KOPT-K1 (cell line): ENCODE data around the gene LCE2A.
"Not testable (repeated sequence)": the region's sequence is repeated elsewhere in the genome, so short reads cannot be mapped to it uniquely, and the experiment has no call there.

Experiments used
- H3K27ac ChIP-seq: fragments of 200-600 bp; sonication (generic); 2 replicates; pipeline ENCODE4 v1.5.1; 2016; ENCODE audit warnings: antibody characterized with exemption, mild to moderate bottlenecking, low read depth, low read length; ENCODE audit not compliant: poor library complexity, severe bottlenecking
- H3K36me3 ChIP-seq: fragments of 200-600 bp; sonication (generic); 2 replicates; pipeline ENCODE4 v1.5.1; 2017; ENCODE audit warnings: antibody characterized with exemption, mild to moderate bottlenecking, low read length, moderate library complexity; ENCODE audit not compliant: insufficient read depth
- H3K9me3 ChIP-seq: fragments of 200-600 bp; sonication (generic); 2 replicates; pipeline ENCODE4 v1.5.1; 2017; ENCODE audit warnings: antibody characterized with exemption, low read length, mild to moderate bottlenecking; ENCODE audit not compliant: insufficient read depth, poor library complexity, severe bottlenecking

Gene LCE2A, protein sequence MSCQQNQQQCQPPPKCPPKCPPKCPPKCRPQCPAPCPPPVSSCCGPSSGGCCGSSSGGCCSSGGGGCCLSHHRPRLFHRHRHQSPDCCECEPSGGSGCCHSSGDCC

GRCh38 chr1:152697701-152698600 lies at the start of gene LCE2A:
Gene LCE2A (plus strand): TSS chr1:152698345. CDS start chr1:152698902, 557 bp downstream.
- H3K27ac ChIP-seq: no peak within 1 kb of the TSS
- no peaks in the 10 kb centered on the region for H3K36me3 ChIP-seq
- H3K9me3 ChIP-seq: no peaks in the 10 kb centered on the region

GRCh38 chr1:152654110-152654509 lies 44.0 kb upstream of the LCE2A start:
- Histone ChIP-seq H3K27ac (no peak overlapping the region), H3K9me3 (no peaks in the 10 kb centered on the region), H3K36me3 (no peaks in the 10 kb centered on the region)

DNA sequence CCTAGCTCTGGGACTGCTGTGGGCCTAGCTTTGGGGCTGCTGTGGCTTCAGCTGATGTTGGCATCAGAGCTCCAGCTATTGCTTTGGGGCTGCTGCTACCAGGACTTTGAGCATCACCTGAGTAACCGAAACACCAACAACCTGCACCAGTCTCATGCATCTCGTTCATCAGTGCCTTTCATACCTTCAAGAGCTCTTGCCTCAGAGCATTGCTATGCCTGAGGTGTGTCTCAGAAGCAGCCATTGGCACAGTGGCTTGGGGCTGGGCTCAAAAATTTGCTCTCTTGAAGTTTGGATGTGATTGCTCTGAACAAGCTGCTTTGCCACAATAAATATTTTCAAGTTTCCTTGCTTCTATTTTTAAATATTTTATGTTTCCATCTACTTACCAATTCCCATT lies 41.7 kb upstream of the LCE2A start:
- Histone ChIP-seq H3K27ac (no peak overlapping the region), H3K9me3 (no peaks in the 10 kb centered on the region), H3K36me3 (no peaks in the 10 kb centered on the region)

DNA sequence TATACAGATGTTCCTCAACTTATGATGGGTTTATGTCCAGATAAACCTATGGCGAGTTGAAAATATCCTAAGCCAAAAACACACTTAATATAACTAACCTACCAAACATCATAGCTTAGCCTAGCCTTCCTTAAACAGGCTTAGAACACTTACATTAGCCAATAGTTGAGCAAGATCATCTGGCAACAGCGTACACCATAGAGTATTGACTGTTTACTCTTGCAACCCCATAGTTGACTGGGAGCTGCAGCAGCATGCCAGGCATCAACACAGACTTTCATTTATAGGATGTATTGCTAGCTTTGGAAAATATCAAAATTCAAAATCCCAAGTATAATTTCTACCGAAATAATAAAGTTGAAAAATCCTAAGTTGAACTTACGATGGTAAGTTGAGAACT lies 40.5 kb upstream of the LCE2A start:
- no peaks in the 10 kb centered on the region for H3K9me3 ChIP-seq
- no peaks in the 10 kb centered on the region for H3K36me3 ChIP-seq
- H3K27ac ChIP-seq: no peak overlapping the region

DNA sequence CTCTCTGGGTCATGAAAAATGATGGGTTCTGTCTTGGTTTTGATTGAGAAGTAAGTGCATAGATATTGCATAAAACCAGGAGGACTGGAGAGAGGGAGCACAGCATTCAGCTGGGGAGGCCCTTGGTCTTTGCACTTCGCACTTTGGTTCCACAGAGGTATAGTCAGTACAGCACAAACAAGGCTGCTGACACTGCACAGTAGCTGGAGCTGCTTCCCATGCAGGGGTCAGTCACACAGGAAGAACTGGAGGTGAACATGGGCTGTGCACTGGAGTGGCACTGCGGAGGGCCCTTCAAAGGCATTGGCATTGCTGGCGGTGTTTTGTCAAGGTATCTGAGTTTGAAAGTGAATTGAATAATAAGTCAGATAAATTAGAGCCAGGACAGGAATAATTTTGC lies 39.5 kb upstream of the LCE2A start:
- Histone ChIP-seq H3K27ac (no peak overlapping the region), H3K36me3 (no peaks in the 10 kb centered on the region), H3K9me3 (no peaks in the 10 kb centered on the region)

- Histone ChIP-seq H3K27ac (no peak within 1 kb of the TSS), H3K9me3 (no peaks in the 10 kb centered on the region), H3K36me3 (no peaks in the 10 kb centered on the region)
Measured at GRCh38 chr1:152663098-152663497, 35.0 kb upstream of the LCE2A start, which contains the start of gene LCE2D. Gene LCE2D (plus strand): TSS chr1:152663380. CDS start chr1:152664106, 726 bp downstream.

DNA sequence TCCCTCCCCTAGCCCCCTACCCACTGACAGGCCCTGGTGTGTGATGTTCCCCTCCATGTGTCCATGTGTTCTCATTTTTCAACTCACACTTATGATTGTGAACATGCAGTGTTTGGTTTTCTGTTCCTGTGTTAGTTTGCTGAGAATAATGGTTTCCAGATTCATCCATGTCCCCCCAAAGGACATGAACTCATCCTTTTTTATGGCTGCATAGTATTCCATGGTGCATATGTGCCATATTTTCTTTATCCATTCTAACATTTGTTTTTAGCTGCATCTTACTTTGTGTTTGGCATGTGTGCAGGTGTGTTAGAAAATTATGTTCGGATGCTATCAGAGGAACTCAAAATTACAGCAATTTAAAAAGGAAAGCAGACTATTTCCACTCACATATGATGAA lies 32.0 kb upstream of the LCE2A start:
- H3K9me3 ChIP-seq, H3K36me3 ChIP-seq, H3K27ac ChIP-seq: not testable (repeated sequence)

DNA sequence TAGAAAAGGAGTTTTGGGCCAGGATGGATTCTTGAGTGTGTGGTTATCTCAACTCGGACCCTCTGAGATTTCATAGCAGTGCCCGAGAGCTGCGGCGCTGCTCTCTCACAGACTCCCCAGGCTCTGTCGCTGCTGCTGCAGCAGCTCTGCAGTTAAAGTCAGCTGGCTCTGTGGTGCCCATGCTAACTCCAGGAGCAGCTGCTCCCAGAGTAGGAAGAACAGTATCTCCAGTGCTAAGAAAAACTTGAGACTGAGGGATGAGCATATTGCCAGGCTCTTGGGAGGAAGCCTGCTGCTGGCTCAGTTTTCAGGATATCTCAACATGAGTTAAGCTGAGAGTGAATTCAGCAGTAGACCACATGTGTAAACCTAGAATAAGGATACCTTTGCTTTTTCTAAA lies 30.5 kb upstream of the LCE2A start:
- Histone ChIP-seq H3K9me3 (no peaks in the 10 kb centered on the region), H3K27ac (no peak overlapping the region), H3K36me3 (no peaks in the 10 kb centered on the region)

GRCh38 chr1:152673016-152673415 lies 25.1 kb upstream of the LCE2A start:
- no peaks in the 10 kb centered on the region for H3K9me3 ChIP-seq
- H3K27ac ChIP-seq: no peak overlapping the region
- no peaks in the 10 kb centered on the region for H3K36me3 ChIP-seq

DNA sequence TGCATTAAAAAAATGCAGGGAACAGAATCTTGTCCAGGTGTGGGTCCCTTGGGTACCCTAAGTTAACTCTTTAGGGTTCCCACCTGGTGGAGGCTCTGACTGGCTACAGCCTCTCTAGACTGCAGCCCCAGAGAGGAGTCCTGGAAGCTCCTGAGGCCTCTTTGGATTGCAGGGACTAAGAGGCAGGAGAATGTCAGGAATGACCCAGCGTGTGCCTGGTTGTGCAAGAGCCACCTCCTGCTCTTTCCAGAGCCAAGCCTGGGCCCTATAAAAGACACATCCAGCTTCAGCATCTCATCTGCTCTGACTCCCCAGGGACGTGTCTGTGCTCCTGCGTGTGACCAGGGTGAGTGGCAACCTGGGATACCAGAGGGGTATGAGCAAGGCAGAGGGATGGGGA lies 23.2 kb upstream of the LCE2A start, which contains the start of gene LCE2C:
Gene LCE2C (plus strand): TSS at position 297 of the 400 bp plus-strand sequence. CDS start 737 bp downstream, outside the sequence.
- not testable (repeated sequence) for H3K9me3 ChIP-seq, H3K27ac ChIP-seq, H3K36me3 ChIP-seq

DNA sequence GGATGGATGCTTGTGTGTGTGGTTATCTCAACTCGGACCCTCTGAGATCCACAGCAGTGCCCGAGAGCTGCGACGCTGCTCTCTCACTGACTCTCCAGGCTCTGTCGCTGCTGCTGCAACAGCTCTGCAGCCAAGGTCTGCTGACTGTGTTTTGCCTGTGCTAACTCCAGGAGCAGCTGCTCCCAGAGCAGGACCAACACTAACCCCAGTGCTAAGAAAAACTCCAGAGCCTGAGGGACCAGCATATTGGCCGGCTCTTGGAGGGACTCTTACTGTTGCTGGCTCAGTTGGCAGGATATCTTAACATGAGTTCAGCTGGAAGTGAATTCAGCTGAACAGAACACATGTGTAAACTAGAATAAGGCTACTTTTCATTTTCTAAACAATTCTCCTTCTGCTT lies 18.7 kb upstream of the LCE2A start:
- no peaks in the 10 kb centered on the region for H3K9me3 ChIP-seq
- H3K27ac ChIP-seq: no peak overlapping the region
- H3K36me3 ChIP-seq: no peaks in the 10 kb centered on the region

DNA sequence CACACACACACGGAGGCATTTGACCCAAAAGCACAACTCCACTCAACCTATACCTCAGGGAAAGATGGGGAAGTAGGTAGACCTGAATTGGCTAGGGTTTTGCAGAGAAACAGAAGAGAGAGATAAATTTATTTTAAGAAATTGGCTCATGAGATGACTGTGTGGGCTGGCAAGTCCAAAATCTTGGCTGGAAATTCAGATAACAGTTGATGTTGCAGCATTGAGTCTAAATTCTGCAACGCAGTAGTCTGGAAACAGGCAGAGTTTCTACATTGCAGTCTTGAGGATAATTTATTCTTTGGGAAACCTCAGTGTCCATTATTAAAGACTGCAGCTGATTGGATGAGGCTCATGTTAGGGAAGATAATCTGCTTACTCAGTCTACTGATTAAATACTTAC lies 16.5 kb upstream of the LCE2A start:
- Histone ChIP-seq H3K9me3 (no peaks in the 10 kb centered on the region), H3K36me3 (no peaks in the 10 kb centered on the region), H3K27ac (no peak overlapping the region)

DNA sequence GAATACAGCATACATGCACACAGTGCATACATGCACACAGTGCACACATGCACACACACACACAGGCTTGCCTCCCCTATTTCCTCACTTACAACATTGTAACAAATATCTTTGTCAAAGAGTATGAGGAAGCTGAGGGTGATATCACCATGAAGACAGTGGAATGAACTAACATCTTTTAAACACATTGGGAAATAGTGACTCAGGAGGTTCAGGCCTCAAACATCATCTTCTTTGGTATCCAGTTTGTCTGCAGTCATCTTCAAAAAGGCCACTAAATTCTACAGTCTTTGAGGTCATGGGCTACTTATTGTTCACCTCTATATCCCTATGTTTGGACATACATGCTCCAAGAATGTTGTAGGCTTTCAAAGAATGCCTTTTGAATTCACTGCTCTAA lies 14.3 kb upstream of the LCE2A start:
- Histone ChIP-seq H3K27ac (no peak overlapping the region), H3K36me3 (no peaks in the 10 kb centered on the region), H3K9me3 (no peaks in the 10 kb centered on the region)

DNA sequence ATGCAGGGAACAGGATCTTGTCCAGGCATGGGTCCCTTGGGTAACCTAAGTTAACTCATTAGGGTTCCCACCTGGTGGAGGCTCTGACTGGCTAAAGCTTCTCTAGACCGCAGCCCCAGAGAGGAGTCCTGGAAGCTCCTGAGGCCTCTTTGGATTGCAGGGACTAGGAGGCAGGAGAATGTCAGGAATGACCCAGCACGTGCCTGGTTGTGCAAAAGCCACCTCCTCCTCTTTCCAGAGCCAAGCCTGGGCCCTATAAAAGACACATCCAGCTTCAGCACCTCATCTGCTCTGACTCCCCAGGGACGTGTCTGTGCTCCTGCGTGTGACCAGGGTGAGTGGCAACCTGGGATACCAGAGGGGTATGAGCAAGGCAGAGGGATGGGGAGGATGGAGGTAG lies 12.3 kb upstream of the LCE2A start, which contains the start of gene LCE2B:
Gene LCE2B (plus strand): TSS at position 301 of the 400 bp plus-strand sequence. CDS start 721 bp downstream, outside the sequence.
- not testable (repeated sequence) for H3K27ac ChIP-seq, H3K36me3 ChIP-seq, H3K9me3 ChIP-seq

- no peaks in the 10 kb centered on the region for H3K36me3 ChIP-seq
- H3K27ac ChIP-seq: no peak overlapping the region
- H3K9me3 ChIP-seq: no peaks in the 10 kb centered on the region
Measured at GRCh38 chr1:152699746-152700145, 1.6 kb downstream of the LCE2A start.

DNA sequence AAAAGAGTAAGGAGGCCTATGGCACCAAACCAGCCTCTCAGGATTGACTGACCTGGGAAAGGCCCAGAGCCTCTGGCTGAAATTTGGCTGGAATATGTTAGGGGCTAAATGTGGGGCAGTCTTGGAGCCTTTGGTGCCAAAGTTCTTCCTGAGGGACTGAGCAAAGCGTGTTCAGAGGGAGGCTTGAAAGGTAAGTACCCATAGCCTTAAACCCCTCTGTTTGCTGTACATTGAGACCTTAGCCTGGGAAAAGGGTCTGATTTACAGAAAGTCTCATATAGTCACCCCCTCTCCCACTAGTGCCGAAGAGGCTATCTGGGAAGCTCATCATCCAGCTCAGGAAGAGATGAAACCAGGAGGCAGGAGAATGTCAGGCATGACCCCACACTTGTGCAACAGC lies 9.7 kb downstream of the LCE2A start, which contains the start of gene LCE4A:
Gene LCE4A (plus strand): TSS at position 301 of the 400 bp plus-strand sequence. CDS start 916 bp downstream, outside the sequence.
- Histone ChIP-seq H3K27ac (no peak within 1 kb of the TSS), H3K9me3 (no peaks in the 10 kb centered on the region), H3K36me3 (no peaks in the 10 kb centered on the region)
